Astrocyte of the cerebellum (primary cell): ENCODE results near the gene KCNK7.

Source experiments
- DNase-seq: peaks from one replicate; pipeline ENCODE4 v3.0.0-alpha.2; 2011; ENCODE audit warnings: low read depth
- H3K4me3 ChIP-seq: 2 replicates; pipeline ENCODE4 v1.5.1; 2011; ENCODE audit warnings: mild to moderate bottlenecking, low read depth, low read length, moderate library complexity
- CTCF ChIP-seq: IDR thresholded peaks from 2 replicates; pipeline ENCODE4 v1.5.1; 2012; ENCODE audit warnings: low read length, low read depth, moderate library complexity, mild to moderate bottlenecking; ENCODE audit errors: missing control alignments
- in situ Hi-C: cut with HindIII; loops from 2 replicates; pipeline ENCODE4 v1.10.0; 2017; ENCODE audit warnings: low sequenced_read_pairs

KCNK7 gene

DNA sequence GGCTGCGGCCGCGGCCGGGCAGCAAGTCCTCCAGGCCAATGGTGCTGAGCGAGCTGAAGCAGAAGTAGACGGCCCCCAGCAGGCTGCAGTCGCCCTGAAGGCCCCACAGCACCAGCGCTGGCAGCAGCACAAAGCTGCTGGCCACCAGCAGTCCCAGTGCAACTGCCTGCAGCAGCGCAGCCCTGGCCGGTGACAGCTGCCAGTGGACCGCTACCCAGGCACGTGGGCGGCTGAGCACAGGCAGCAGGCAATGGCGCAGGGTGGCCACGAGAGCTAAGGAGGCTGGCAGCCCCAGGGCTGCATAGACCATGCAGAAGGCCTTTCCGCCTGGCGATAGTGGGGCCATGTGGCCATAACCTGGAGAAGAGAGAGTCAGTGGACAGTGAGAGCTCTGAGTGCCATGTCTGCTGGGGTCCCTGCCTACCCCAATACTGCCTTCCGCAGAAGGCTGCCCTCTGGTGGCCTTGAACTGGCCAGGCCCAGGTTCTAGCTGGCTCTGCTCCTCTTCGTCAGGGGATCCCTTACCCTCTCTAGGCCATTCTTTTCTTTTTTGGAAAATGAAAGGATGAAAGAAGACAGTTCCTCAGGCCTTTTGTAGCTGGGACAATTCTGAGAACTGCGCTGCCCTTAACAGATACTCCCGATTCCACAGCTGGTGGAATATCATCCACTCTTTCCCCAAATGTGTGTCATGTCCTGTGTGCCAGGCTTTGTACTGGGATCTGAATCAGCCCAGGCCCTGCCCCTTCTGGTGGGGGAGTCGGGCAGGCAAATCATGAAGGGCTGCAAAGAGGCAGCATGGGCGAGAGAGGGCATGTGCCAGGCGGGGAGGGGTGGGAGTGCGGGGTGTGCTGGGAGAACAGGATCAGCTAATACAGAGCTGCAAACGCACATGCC, 1.8 kb downstream of the KCNK7 start:
- peak; percentile 81 for TF ChIP-seq CTCF
- no peak for DNase-seq
- H3K4me3 ChIP-seq, result no peak overlapping the region
- in situ Hi-C loops, result no loop called here

- no peak for DNase-seq
- in situ Hi-C loops, result no loop called here
- no peak overlapping the region for H3K4me3 ChIP-seq
- TF ChIP-seq CTCF, result no peak
Measured at GRCh38 chr11:65592858-65593517, 2.6 kb downstream of the KCNK7 start.

- peak; percentile 8 for TF ChIP-seq CTCF
- in situ Hi-C loops, result no loop called here
- H3K4me3 ChIP-seq, result no peak overlapping the region
- no peak for DNase-seq
Measured at GRCh38 chr11:65591939-65592857, 3.4 kb downstream of the KCNK7 start.

GRCh38 chr11:65590240-65590738, 5.3 kb downstream of the KCNK7 start:
- no peak overlapping the region for H3K4me3 ChIP-seq
- TF ChIP-seq CTCF, result no peak
- in situ Hi-C loops, result no loop called here
- DNase-seq, result no peak

- TF ChIP-seq CTCF, result no peak
- DNase-seq, result no peak
- no peak overlapping the region for H3K4me3 ChIP-seq
- in situ Hi-C loops, result no loop called here
Measured at GRCh38 chr11:65589444-65590239, 6.0 kb downstream of the KCNK7 start.
